ENCODE measurements around the gene CEACAM4. TPM values are rescaled to one million over a fixed set of nuclear protein-coding genes. Genes with fewer than 3 reads are reported as not detected.
"Not testable (repeated sequence)": the region's sequence is repeated elsewhere in the genome, so short reads cannot be mapped to it uniquely, and the experiment has no call there.

CEACAM4 gene
- 1 to 10 TPM in 2 of 3 donors, under 1 TPM in 1; 0.55 to 2.7 (median 2.5) TPM for polyA plus RNA-seq

GRCh38 chr19:41626877-41627276, at the start of gene CEACAM4:
CEACAM4 (minus strand) TSS chr19:41627074; CDS start chr19:41626963, 111 bp downstream.
- H3K27ac ChIP-seq (ENCODE audit: low read depth, low read length), result no peak within 1 kb of the TSS
- WGBS, 3 donors, result 21 to 27% (median 22%) methylated on average over 7 of the region's 7 CpGs

- H3K27ac ChIP-seq (ENCODE audit: low read depth, low read length), result no peak overlapping the region
- WGBS, 3 donors, result 63 to 74% (median 74%) methylated on average over 5 of the region's 5 CpGs
Measured at GRCh38 chr19:41671486-41671885, 44.6 kb upstream of the CEACAM4 start.

- H3K27ac ChIP-seq (ENCODE audit: low read depth, low read length), result no peak overlapping the region
Measured at GRCh38 chr19:41670755-41671154, 43.9 kb upstream of the CEACAM4 start.

GRCh38 chr19:41668315-41668714, 41.4 kb upstream of the CEACAM4 start:
- no peak overlapping the region for H3K27ac ChIP-seq (ENCODE audit: low read depth, low read length)
- 68 to 91% (median 84%) methylated on average over 1 of the region's 1 CpG for WGBS, 3 donors

GRCh38 chr19:41666075-41666474, 39.2 kb upstream of the CEACAM4 start:
- 59 to 76% (median 66%) methylated on average over 2 of the region's 2 CpGs for WGBS, 3 donors
- H3K27ac ChIP-seq (ENCODE audit: low read depth, low read length), result no peak overlapping the region

GRCh38 chr19:41657157-41657556, 30.3 kb upstream of the CEACAM4 start:
- no peak overlapping the region for H3K27ac ChIP-seq (ENCODE audit: low read depth, low read length)
- WGBS, 3 donors, result 19 to 48% (median 31%) methylated on average over 2 of the region's 2 CpGs

GRCh38 chr19:41656756-41657155, 29.9 kb upstream of the CEACAM4 start:
- WGBS, 3 donors, result 42 to 68% (median 56%) methylated on average over 2 of the region's 2 CpGs
- H3K27ac ChIP-seq (ENCODE audit: low read depth, low read length), result not testable (repeated sequence)

GRCh38 chr19:41652250-41652649, 25.4 kb upstream of the CEACAM4 start:
- WGBS, 3 donors, result 63 to 66% (median 66%) methylated on average over 5 of the region's 5 CpGs
- H3K27ac ChIP-seq (ENCODE audit: low read depth, low read length), result no peak overlapping the region

GRCh38 chr19:41649827-41650226, 23.0 kb upstream of the CEACAM4 start:
- 50 to 73% (median 57%) methylated on average over 3 of the region's 3 CpGs for WGBS, 3 donors
- H3K27ac ChIP-seq (ENCODE audit: low read depth, low read length), result no peak overlapping the region

GRCh38 chr19:41646589-41647204, 19.8 kb upstream of the CEACAM4 start:
- WGBS, 3 donors, result 30 to 44% (median 37%) methylated on average over 14 of the region's 14 CpGs
- H3K27ac ChIP-seq (ENCODE audit: low read depth, low read length), result no peak overlapping the region

- no peak overlapping the region for H3K27ac ChIP-seq (ENCODE audit: low read depth, low read length)
- 2 to 6% (median 5%) methylated on average over 6 of the region's 6 CpGs for WGBS, 3 donors
Measured at GRCh38 chr19:41641879-41642485, 15.1 kb upstream of the CEACAM4 start.

- H3K27ac ChIP-seq (ENCODE audit: low read depth, low read length), result no peak overlapping the region
- 25 to 43% (median 27%) methylated on average over 6 of the region's 6 CpGs for WGBS, 3 donors
Measured at GRCh38 chr19:41638641-41639081, 11.8 kb upstream of the CEACAM4 start.

GRCh38 chr19:41637484-41637883, 10.6 kb upstream of the CEACAM4 start:
- 31 to 60% (median 39%) methylated on average over 2 of the region's 2 CpGs for WGBS, 3 donors
- H3K27ac ChIP-seq (ENCODE audit: low read depth, low read length), result no peak overlapping the region

- H3K27ac ChIP-seq (ENCODE audit: low read depth, low read length), result no peak overlapping the region
- 46 to 64% (median 60%) methylated on average over 8 of the region's 8 CpGs for WGBS, 3 donors
Measured at GRCh38 chr19:41627966-41628675, 1.2 kb upstream of the CEACAM4 start.

- no peak overlapping the region for H3K27ac ChIP-seq (ENCODE audit: low read depth, low read length)
- WGBS, 3 donors, result 37 to 42% (median 40%) methylated on average over 3 of the region's 3 CpGs
Measured at GRCh38 chr19:41626278-41626677, 596 bp downstream of the CEACAM4 start.

GRCh38 chr19:41624937-41625336, 1.9 kb downstream of the CEACAM4 start:
- H3K27ac ChIP-seq (ENCODE audit: low read depth, low read length), result no peak overlapping the region
- 41 to 49% (median 43%) methylated on average over 4 of the region's 4 CpGs for WGBS, 3 donors

GRCh38 chr19:41624515-41624914, 2.4 kb downstream of the CEACAM4 start:
- H3K27ac ChIP-seq (ENCODE audit: low read depth, low read length), result no peak overlapping the region
- WGBS, 3 donors, result 68 to 73% (median 71%) methylated on average over 7 of the region's 7 CpGs

GRCh38 chr19:41623360-41623759, 3.5 kb downstream of the CEACAM4 start:
- 31 to 56% (median 41%) methylated on average over 4 of the region's 4 CpGs for WGBS, 3 donors
- no peak overlapping the region for H3K27ac ChIP-seq (ENCODE audit: low read depth, low read length)

- 33 to 58% (median 39%) methylated on average over 7 of the region's 7 CpGs for WGBS, 3 donors
- no peak overlapping the region for H3K27ac ChIP-seq (ENCODE audit: low read depth, low read length)
Measured at GRCh38 chr19:41621654-41622053, 5.2 kb downstream of the CEACAM4 start.
